Prostate gland (tissue), 2 donors: ENCODE data around the gene FNBP1L. TPM values are rescaled to one million over a fixed set of nuclear protein-coding genes. Genes with fewer than 3 reads are reported as not detected.

ENCODE experiments used
- DNase-seq: peaks from one replicate; pipeline ENCODE4 v3.0.0-alpha.2; 2019; ENCODE audit warnings: low spot score
- H3K27ac ChIP-seq, 2 donors: fragments of 200-600 bp; sonication (generic); 2 replicates each; pipeline ENCODE4 v1.5.1; 2017 to 2019
- H3K27me3 ChIP-seq: fragments of 200-600 bp; sonication (generic); replicated peaks from 2 replicates; pipeline ENCODE4 v1.5.1; 2019; ENCODE audit not compliant: insufficient read depth
- H3K36me3 ChIP-seq, 2 donors: fragments of 200-600 bp; sonication (generic); 1 replicate in 1 of 2; 2 replicates in 1 of 2; pipeline versions ENCODE4 v1.5.1 to v1.8.1; 2017 to 2019
- H3K4me1 ChIP-seq: fragments of 200-600 bp; sonication (generic); replicated peaks from 2 replicates; pipeline ENCODE4 v1.5.1; 2019
- H3K4me3 ChIP-seq, 2 donors: fragments of 200-600 bp; sonication (generic); 2 replicates each; pipeline ENCODE4 v1.5.1; 2017 to 2019
- H3K9me3 ChIP-seq: fragments of 200-600 bp; sonication (generic); 2 replicates; pipeline ENCODE4 v1.5.1; 2017
- CTCF ChIP-seq, 4 experiments: fragments of 200-600 bp in 2 of 4; fragments of 450-650 bp in 2 of 4; sonication (generic) in 2 of 4; IDR thresholded peaks; 1 replicate in 3 of 4; 2 replicates in 1 of 4; pipeline ENCODE4 v1.5.1; 2016 to 2019; ENCODE audit warnings: antibody characterized with exemption in 4 of 4, mild to moderate bottlenecking in 2 of 4, moderate library complexity in 2 of 4
- POLR2A ChIP-seq: fragments of 450-650 bp; IDR thresholded peaks from one replicate; pipeline ENCODE4 v1.6.1; 2016; ENCODE audit warnings: antibody characterized with exemption, mild to moderate bottlenecking
- POLR2AphosphoS5 ChIP-seq: sonication (generic); formaldehyde crosslinking; IDR thresholded peaks from one replicate; pipeline ENCODE4 v1.6.1; 2017; ENCODE audit warnings: antibody characterized with exemption
- WGBS: methylation state at CpG from one replicate; pipeline ENCODE4 v1.1.5; 2018; 5-methylcytosine and 5-hydroxymethylcytosine counted together
- intact Hi-C: fragments of 100-400 bp; cut with DNase I; formaldehyde crosslinking; loops from one replicate; pipeline ENCODE4 v1.14.2; 2022
- total RNA-seq, 2 donors: library from RNA; depleted of rRNA; stranded (reverse); fragments of >200 nt; gene quantifications; one replicate each; pipeline ENCODE4 v1.1.0, GENCODE V29; 2016

FNBP1L gene
- total RNA-seq, 2 donors from 2014 or later = 41.1 to 49.7 TPM

GRCh38 chr1:93593854-93594602 lies 146.1 kb downstream of the FNBP1L start:
- no peaks in the 10 kb centered on the region for H3K9me3 ChIP-seq
- H3K36me3 ChIP-seq = no peaks in the 10 kb centered on the region
- no peak overlapping the region for H3K4me3 ChIP-seq
- intact Hi-C loops = no loop called here
- TF ChIP-seq POLR2AphosphoS5 (peak; percentile 31), POLR2A (no peak)
- H3K4me1 ChIP-seq = peaks cover 7% of the 10 kb centered on the region
- peak overlapping the region; percentile 20 to 43 for H3K27ac ChIP-seq
- no peak for DNase-seq
- 46% methylated on average over 13 of the region's 13 CpGs for WGBS
- no peaks in the 10 kb centered on the region for H3K27me3 ChIP-seq

GRCh38 chr1:93594603-93594880 lies 146.6 kb downstream of the FNBP1L start:
- H3K27me3 ChIP-seq = no peaks in the 10 kb centered on the region
- no peak overlapping the region for H3K4me3 ChIP-seq
- H3K36me3 ChIP-seq = no peaks in the 10 kb centered on the region
- no peak for TF ChIP-seq CTCF (IDR thresholded peaks at IDR 0.05)
- TF ChIP-seq POLR2AphosphoS5 = no peak
- no peak for TF ChIP-seq POLR2A
- peaks cover 7% of the 10 kb centered on the region for H3K4me1 ChIP-seq
- peak overlapping the region in 1 of 2 donors; percentile 43 for H3K27ac ChIP-seq
- intact Hi-C loops = no loop called here
- no peak for DNase-seq
- H3K9me3 ChIP-seq = no peaks in the 10 kb centered on the region
- 93% methylated on average over 1 of the region's 1 CpG for WGBS

- no peak for DNase-seq
- H3K36me3 ChIP-seq = no peaks in the 10 kb centered on the region
- WGBS = 53% methylated on average over 2 of the region's 2 CpGs
- no peak overlapping the region for H3K4me3 ChIP-seq
- TF ChIP-seq POLR2AphosphoS5 (no peak), POLR2A (no peak), CTCF (IDR thresholded peaks at IDR 0.05) (no peak)
- intact Hi-C loops = no loop called here
- H3K27me3 ChIP-seq = no peaks in the 10 kb centered on the region
- H3K4me1 ChIP-seq = peaks cover 7% of the 10 kb centered on the region
- H3K9me3 ChIP-seq = no peaks in the 10 kb centered on the region
- H3K27ac ChIP-seq = no peak overlapping the region
Observed at GRCh38 chr1:93595266-93595665, 147.3 kb downstream of the FNBP1L start.

- no peaks in the 10 kb centered on the region for H3K36me3 ChIP-seq
- H3K27ac ChIP-seq = no peak overlapping the region
- no peak for DNase-seq
- no peak overlapping the region for H3K4me3 ChIP-seq
- TF ChIP-seq POLR2A (no peak), POLR2AphosphoS5 (peak; percentile 35)
- H3K4me1 ChIP-seq = peaks cover 7% of the 10 kb centered on the region
- intact Hi-C loops = no loop called here
- no peaks in the 10 kb centered on the region for H3K27me3 ChIP-seq
- no peaks in the 10 kb centered on the region for H3K9me3 ChIP-seq
- 52% methylated on average over 4 of the region's 4 CpGs for WGBS
Observed at GRCh38 chr1:93595743-93596142, 147.8 kb downstream of the FNBP1L start.

- DNase-seq = no peak
- peaks cover 7% of the 10 kb centered on the region for H3K4me1 ChIP-seq
- H3K27ac ChIP-seq = no peak overlapping the region
- TF ChIP-seq POLR2A = no peak
- no peak for TF ChIP-seq CTCF (IDR thresholded peaks at IDR 0.05)
- no peak for TF ChIP-seq POLR2AphosphoS5
- no peaks in the 10 kb centered on the region for H3K27me3 ChIP-seq
- intact Hi-C loops = no loop called here
- no peaks in the 10 kb centered on the region for H3K36me3 ChIP-seq
- no peak overlapping the region for H3K4me3 ChIP-seq
- H3K9me3 ChIP-seq = no peaks in the 10 kb centered on the region
- 61% methylated on average over 4 of the region's 4 CpGs for WGBS
Observed at GRCh38 chr1:93596329-93597089, 148.6 kb downstream of the FNBP1L start.
